Heart right ventricle (tissue), 16 donors: ENCODE results near the gene CD274. TPM values are rescaled to one million over a fixed set of nuclear protein-coding genes. Genes with fewer than 3 reads are reported as not detected.

Experiments used
- ATAC-seq, 8 donors: fragments of 200-7000 bp; cut with Tn5 transposase; one replicate each; pipeline ENCODE4 v1.9.1; 2020; ENCODE audit warnings: mild to moderate bottlenecking in 8 of 8, moderate library complexity in 8 of 8, moderate number of reproducible peaks in 1 of 8
- DNase-seq, 2 donors: peaks; one replicate each; pipeline ENCODE4 v3.0.0-alpha.2; 2020
- H3K27ac ChIP-seq, 10 donors: fragments of 200-600 bp; sonication (generic) in 2 of 10; one replicate each; pipeline versions ENCODE4 v1.5.0 to v1.8.0; 2020 to 2022; ENCODE audit warnings: mild to moderate bottlenecking in 3 of 10
- H3K27me3 ChIP-seq, 7 donors: fragments of 200-600 bp; one replicate each; pipeline ENCODE4 v1.8.0; 2021 to 2022; ENCODE audit warnings: mild to moderate bottlenecking in 2 of 7
- H3K36me3 ChIP-seq, 9 donors: fragments of 200-600 bp; sonication (generic) in 1 of 9; one replicate each; pipeline versions ENCODE4 v1.5.0 to v1.8.0; 2020 to 2022; ENCODE audit warnings: mild to moderate bottlenecking in 2 of 9
- H3K4me1 ChIP-seq, 9 donors: fragments of 200-600 bp; sonication (generic) in 1 of 9; one replicate each; pipeline versions ENCODE4 v1.5.0 to v1.8.0; 2020 to 2022; ENCODE audit warnings: mild to moderate bottlenecking in 4 of 9
- H3K4me3 ChIP-seq, 10 donors: fragments of 200-600 bp; sonication (generic) in 2 of 10; one replicate each; pipeline versions ENCODE4 v1.5.0 to v1.8.0; 2020 to 2022; ENCODE audit warnings: mild to moderate bottlenecking in 7 of 10, moderate library complexity in 2 of 10
- H3K9me3 ChIP-seq, 11 donors: fragments of 200-600 bp in 10 of 11; sonication (generic) in 2 of 11; one replicate each; pipeline versions ENCODE4 v1.5.0 to v1.8.0; 2013 to 2022; ENCODE audit warnings: mild to moderate bottlenecking in 2 of 11, control low read depth in 1 of 11, moderate library complexity in 1 of 11
- WGBS, 2 donors: extraction: QIAGEN DNeasy Blood & Tissue Kit; methylation state at CpG; one replicate each; pipeline ENCODE4 v1.1.7; 2013; ENCODE audit warnings: inconsistent platforms in 1 of 2; 5-methylcytosine and 5-hydroxymethylcytosine counted together
- intact Hi-C, 10 donors: fragments of 100-400 bp; cut with DNase I; formaldehyde crosslinking; loops; one replicate each; pipeline versions ENCODE4 v1.11.1 to v1.14.2; 2022
- polyA plus RNA-seq, 2 donors: library from polyadenylated mRNA; stranded (reverse); fragments of 200-250 nt; gene quantifications; one replicate each; pipeline ENCODE4 v1.2.3, GENCODE V29; 2013
- total RNA-seq, 10 donors: library from RNA; stranded (reverse); fragmentation: NEBNext Ultra II Directional in 3 of 10; extraction: Animal tissue kit (Norgen Biotek cat#: 25700) in 3 of 10; gene quantifications; one replicate each; pipeline versions ENCODE4 v1.2.1 to v1.2.4, GENCODE V29; 2021 to 2023
- TF ChIP-seq, protein P1 (sequence below), 9 donors: fragments of 200-600 bp; sonication (generic) in 2 of 9; IDR thresholded peaks; one replicate each; pipeline versions ENCODE4 v1.5.0 to v1.8.0; 2021 to 2022; ENCODE audit warnings: antibody characterized with exemption in 9 of 9, mild to moderate bottlenecking in 5 of 9, moderate library complexity in 1 of 9
- donor health status: Arrhythmogenic right ventricular cardiomyopathy.
- donor health status: ischemic (EF 13 %, LVEDD 7.1; RV severe dilation, severe dysfunction).
- donor health status: healthy with polysubstance abuse.
- donor health status: DM: no; HTN: yes; CAD: no.
- donor health status: DM: no; HTN: no; CAD: no.
- donor health status: ischemic (EF 25% LVEDD 6.9; RV normal size, moderate dysfunction).
- donor health status: ischemic (EF 25% LVEDD 5.7; RV mildly dilated, moderate dysfunction).
- donor health status: healthy.
- donor health status: DM: yes; HTN: yes; CAD: no.
- donor health status: Ischemic cardiomyopathy.
- donor health status: ischemic (EF 35%, LVEDD 5.7; RV mildly dilated, moderate dysfunction).
- donor health status: nonischemic (EF 11% LVEDD 7.7; RV severe dilation, severe dysfunction).
- donor health status: DM: yes; HTN: yes; CAD: no.
- donor health status: PGD.
- donor health status: ischemic (EF 29% LVEDD 5.4; RV normal size, mild dysfunction).
- donor health status: nonischemic (EF 23%, LVEDD 6.1; RV moderate dilation, normal function).

CD274 gene
- total and polyA plus RNA-seq, 12 donors: 4.5 to 44.0 (median 13.5) TPM

DNA sequence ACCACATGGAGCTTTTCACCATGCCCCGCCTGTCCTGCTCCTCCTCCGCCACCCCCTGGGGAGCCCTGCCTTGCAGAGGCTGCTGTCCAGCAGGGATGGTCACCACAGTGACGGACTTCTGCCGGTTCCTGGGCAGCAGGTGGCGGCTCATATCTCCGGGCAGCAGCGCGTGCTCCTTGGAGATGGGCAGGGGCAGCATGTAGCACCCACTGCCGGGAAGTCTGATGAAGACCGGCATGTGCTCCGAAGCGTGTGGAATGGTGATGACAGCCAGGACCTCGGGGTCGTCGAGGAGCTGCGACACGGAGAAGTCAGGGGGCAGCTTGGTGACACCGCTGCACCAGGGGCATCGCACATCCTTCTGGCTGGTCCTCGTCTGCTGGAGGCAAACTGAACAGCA is 31.9 kb upstream of the CD274 start:
- intact Hi-C loops: loop anchor here in 3 of 10 donors (5.0 to 10.0 kb wide), 3 partner anchors 54 to 224 kb away; no protein-coding TSS in a partner anchor
- WGBS, 2 donors: 93 to 95% methylated on average over 20 of the region's 20 CpGs
- Histone ChIP-seq H3K27me3 (no peaks in the 10 kb centered on the region), H3K4me1 (no peaks in the 10 kb centered on the region), H3K27ac (no peak overlapping the region), H3K36me3 (peaks cover 0 to 14% (median 8%) of the 10 kb centered on the region in 9 donors), H3K9me3 (peaks cover 0 to 8% (median 0%) of the 10 kb centered on the region in 11 donors), H3K4me3 (no peak overlapping the region)
- TF ChIP-seq, protein P1, sequence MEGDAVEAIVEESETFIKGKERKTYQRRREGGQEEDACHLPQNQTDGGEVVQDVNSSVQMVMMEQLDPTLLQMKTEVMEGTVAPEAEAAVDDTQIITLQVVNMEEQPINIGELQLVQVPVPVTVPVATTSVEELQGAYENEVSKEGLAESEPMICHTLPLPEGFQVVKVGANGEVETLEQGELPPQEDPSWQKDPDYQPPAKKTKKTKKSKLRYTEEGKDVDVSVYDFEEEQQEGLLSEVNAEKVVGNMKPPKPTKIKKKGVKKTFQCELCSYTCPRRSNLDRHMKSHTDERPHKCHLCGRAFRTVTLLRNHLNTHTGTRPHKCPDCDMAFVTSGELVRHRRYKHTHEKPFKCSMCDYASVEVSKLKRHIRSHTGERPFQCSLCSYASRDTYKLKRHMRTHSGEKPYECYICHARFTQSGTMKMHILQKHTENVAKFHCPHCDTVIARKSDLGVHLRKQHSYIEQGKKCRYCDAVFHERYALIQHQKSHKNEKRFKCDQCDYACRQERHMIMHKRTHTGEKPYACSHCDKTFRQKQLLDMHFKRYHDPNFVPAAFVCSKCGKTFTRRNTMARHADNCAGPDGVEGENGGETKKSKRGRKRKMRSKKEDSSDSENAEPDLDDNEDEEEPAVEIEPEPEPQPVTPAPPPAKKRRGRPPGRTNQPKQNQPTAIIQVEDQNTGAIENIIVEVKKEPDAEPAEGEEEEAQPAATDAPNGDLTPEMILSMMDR (IDR thresholded peaks at IDR 0.05): no peak
- no peak for DNase-seq
- no peak for ATAC-seq

DNA sequence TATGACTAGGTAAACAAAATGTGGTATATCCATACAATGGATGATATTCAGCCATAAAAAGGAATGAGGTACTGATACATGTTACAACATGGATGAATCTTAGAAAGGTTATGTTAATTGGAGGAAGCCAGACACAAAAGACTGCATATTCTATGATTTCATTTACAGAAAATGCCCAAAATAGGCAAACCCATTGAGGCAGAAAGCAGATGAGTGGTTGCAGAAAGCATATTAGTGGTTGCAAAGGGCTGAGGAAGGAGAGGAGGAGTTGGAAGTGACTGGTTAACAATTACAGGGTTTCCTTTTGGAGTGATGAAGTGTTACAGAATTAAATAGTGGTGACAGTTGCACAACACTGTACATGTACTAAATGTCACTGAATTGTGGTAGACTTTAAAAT is 30.4 kb upstream of the CD274 start:
- H3K4me3 ChIP-seq: no peak overlapping the region
- no peaks in the 10 kb centered on the region for H3K9me3 ChIP-seq
- no peak for DNase-seq
- peaks cover 0 to 14% (median under 1%) of the 10 kb centered on the region in 9 donors for H3K36me3 ChIP-seq
- H3K4me1 ChIP-seq: no peaks in the 10 kb centered on the region
- H3K27me3 ChIP-seq: no peaks in the 10 kb centered on the region
- TF ChIP-seq, protein P1 (IDR thresholded peaks at IDR 0.05): no peak
- intact Hi-C loops: loop anchor here in 7 of 10 donors (5.0 to 10.0 kb wide), 7 partner anchors 55 to 665 kb away; partner anchors contain the start of gene INSL6 (in 1 of the 7)
- no peak overlapping the region for H3K27ac ChIP-seq
- ATAC-seq: no peak

DNA sequence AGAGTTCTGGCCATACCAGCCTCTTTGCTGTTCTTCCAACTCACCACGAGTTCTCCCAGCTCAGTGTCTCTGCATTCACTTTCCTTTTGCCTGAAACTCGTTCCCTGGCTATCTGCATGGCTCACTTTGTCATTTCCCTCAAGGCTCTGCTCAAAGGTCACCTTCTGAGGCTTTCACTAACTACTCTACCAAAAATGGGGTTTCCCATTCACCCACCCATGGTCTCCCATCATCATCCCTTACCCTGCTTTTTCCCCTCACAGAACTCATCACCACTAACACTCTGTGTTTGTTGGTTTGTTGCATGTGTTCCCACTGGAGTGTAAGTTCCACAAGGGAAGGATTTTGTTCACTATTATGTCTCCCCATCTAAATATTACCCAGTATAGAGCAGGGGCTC is 29.2 kb upstream of the CD274 start:
- TF ChIP-seq, protein P1 (IDR thresholded peaks at IDR 0.05): no peak
- intact Hi-C loops: loop anchor here in 6 of 10 donors (10.0 kb wide), 4 partner anchors 76 to 666 kb away; partner anchors contain the start of gene INSL6 (in 1 of the 6)
- Histone ChIP-seq H3K27ac (no peak overlapping the region), H3K36me3 (peaks cover 0 to 14% (median under 1%) of the 10 kb centered on the region in 9 donors), H3K9me3 (no peaks in the 10 kb centered on the region), H3K4me1 (no peaks in the 10 kb centered on the region), H3K4me3 (no peak overlapping the region), H3K27me3 (no peaks in the 10 kb centered on the region)
- ATAC-seq (no peak), DNase-seq (no peak)
- WGBS, 2 donors: 72 to 78% methylated on average over 2 of the region's 2 CpGs

DNA sequence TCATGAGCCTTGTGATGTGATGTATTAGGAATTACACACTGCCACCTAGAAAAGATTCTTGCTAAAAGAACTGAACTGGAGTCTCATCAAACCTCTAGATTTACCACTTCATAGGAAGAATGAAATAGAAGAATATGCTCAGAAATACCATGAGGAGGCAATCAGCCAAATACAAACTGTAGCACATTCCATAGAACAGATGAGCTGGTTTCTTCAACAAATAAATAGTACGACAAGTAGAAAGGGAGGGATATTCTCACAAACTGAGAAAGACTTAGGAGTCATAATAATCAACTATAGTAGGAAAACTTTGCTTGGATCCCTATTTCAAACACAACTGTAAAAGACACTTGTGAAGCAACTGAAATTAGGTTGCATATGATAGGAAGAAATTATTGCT is 28.1 kb upstream of the CD274 start:
- Histone ChIP-seq H3K4me1 (no peaks in the 10 kb centered on the region), H3K27me3 (no peaks in the 10 kb centered on the region), H3K9me3 (no peaks in the 10 kb centered on the region), H3K4me3 (no peak overlapping the region), H3K36me3 (peaks cover 0 to 19% (median 4%) of the 10 kb centered on the region in 9 donors), H3K27ac (no peak overlapping the region)
- DNase-seq (no peak), ATAC-seq (no peak)
- TF ChIP-seq, protein P1 (IDR thresholded peaks at IDR 0.05): no peak
- intact Hi-C loops: loop anchor here in 6 of 10 donors (10.0 kb wide), 4 partner anchors 77 to 667 kb away; partner anchors contain the start of gene INSL6 (in 1 of the 6)
- 98 to 100% methylated on average over 1 of the region's 1 CpG for WGBS, 2 donors
